Gastroesophageal sphincter (tissue), 4 donors: ENCODE data around the gene DEAF1. TPM values are rescaled to one million over a fixed set of nuclear protein-coding genes. Genes with fewer than 3 reads are reported as not detected.

Experiments
- ATAC-seq: fragments of 150-250 bp; one replicate; pipeline ENCODE4 v1.9.1; 2016; ENCODE audit warnings: mild to moderate bottlenecking, moderate library complexity
- H3K27ac ChIP-seq, 4 donors: fragments of 200-600 bp; sonication (generic) in 3 of 4; 1 replicate in 3 of 4; 2 replicates in 1 of 4; pipeline ENCODE4 v1.5.1; 2016 to 2019
- H3K27me3 ChIP-seq: fragments of 200-600 bp; sonication (generic); one replicate; pipeline ENCODE4 v1.5.1; 2019
- H3K36me3 ChIP-seq, 2 donors: fragments of 200-600 bp; sonication (generic); one replicate each; pipeline ENCODE4 v1.5.1; 2019; ENCODE audit warnings: control low read depth in 1 of 2
- H3K4me1 ChIP-seq, 3 donors: fragments of 200-600 bp; sonication (generic); 1 replicate in 2 of 3; 2 replicates in 1 of 3; pipeline ENCODE4 v1.5.1; 2016 to 2019; ENCODE audit warnings: control low read depth in 2 of 3
- H3K4me3 ChIP-seq, 2 donors: fragments of 200-600 bp; sonication (generic); one replicate each; pipeline ENCODE4 v1.5.1; 2019; ENCODE audit warnings: mild to moderate bottlenecking in 1 of 2, moderate library complexity in 1 of 2
- H3K9me3 ChIP-seq, 3 donors: fragments of 200-600 bp; sonication (generic); one replicate each; pipeline ENCODE4 v1.5.1; 2017 to 2019; ENCODE audit warnings: control low read depth in 2 of 3
- CTCF ChIP-seq, 4 experiments: fragments of 200-600 bp in 2 of 4; fragments of 450-650 bp in 2 of 4; sonication (generic) in 1 of 4; IDR thresholded peaks; one replicate each; pipeline ENCODE4 v1.5.1; 2017 to 2019; ENCODE audit warnings: antibody characterized with exemption in 4 of 4, mild to moderate bottlenecking in 2 of 4, moderate library complexity in 2 of 4
- EP300 ChIP-seq: sonication (generic); formaldehyde crosslinking; IDR thresholded peaks from one replicate; pipeline ENCODE4 v1.6.1; 2017; ENCODE audit warnings: antibody characterized with exemption, mild to moderate bottlenecking
- POLR2A ChIP-seq, 2 donors: fragments of 450-650 bp; IDR thresholded peaks; one replicate each; pipeline ENCODE4 v1.6.1; 2017; ENCODE audit warnings: antibody characterized with exemption in 2 of 2, mild to moderate bottlenecking in 2 of 2, moderate library complexity in 1 of 2
- POLR2AphosphoS5 ChIP-seq: sonication (generic); formaldehyde crosslinking; IDR thresholded peaks from one replicate; pipeline ENCODE4 v1.6.1; 2017; ENCODE audit warnings: antibody characterized with exemption
- WGBS, 2 donors: methylation state at CpG; one replicate each; pipeline ENCODE4 v1.1.5; 2018; ENCODE audit warnings: low coverage in 1 of 2; 5-methylcytosine and 5-hydroxymethylcytosine counted together
- total RNA-seq, 4 donors: library from RNA; depleted of rRNA; stranded (reverse); fragments of >200 nt; gene quantifications; one replicate each; pipeline ENCODE4 v1.1.0, GENCODE V29; 2016

Gene DEAF1
- total RNA-seq, 4 donors from 2014 or later = 19.9 to 45.0 (median 35.0) TPM

GRCh38 chr11:660281-660680 is 34.7 kb downstream of the DEAF1 start:
- 60 to 75% methylated on average over 1 to 2 of the region's 19 CpGs for WGBS, 2 donors
- no peak overlapping the region for H3K27ac ChIP-seq
- H3K36me3 ChIP-seq = peaks cover 0 to 70% of the 10 kb centered on the region in 2 donors
- no peak for TF ChIP-seq EP300
- TF ChIP-seq POLR2AphosphoS5 = no peak
- no peak for TF ChIP-seq CTCF (IDR thresholded peaks at IDR 0.05)
- TF ChIP-seq POLR2A (IDR thresholded peaks at IDR 0.05) = no peak
- no peak overlapping the region for H3K4me3 ChIP-seq
- H3K27me3 ChIP-seq = no peaks in the 10 kb centered on the region
- H3K4me1 ChIP-seq = peaks cover 0 to 7% (median 0%) of the 10 kb centered on the region in 3 donors
- ATAC-seq = no peak
- no peaks in the 10 kb centered on the region for H3K9me3 ChIP-seq

GRCh38 chr11:659532-660085 is 35.4 kb downstream of the DEAF1 start:
- 85 to 86% methylated on average over 6 to 7 of the region's 16 CpGs for WGBS, 2 donors
- TF ChIP-seq CTCF (IDR thresholded peaks at IDR 0.05) = no peak
- no peak for TF ChIP-seq POLR2A (IDR thresholded peaks at IDR 0.05)
- no peak for TF ChIP-seq POLR2AphosphoS5
- no peak for TF ChIP-seq EP300
- Histone ChIP-seq H3K4me1 (peaks cover 0 to 4% (median 0%) of the 10 kb centered on the region in 3 donors), H3K4me3 (no peak overlapping the region), H3K27me3 (no peaks in the 10 kb centered on the region), H3K27ac (no peak overlapping the region), H3K9me3 (no peaks in the 10 kb centered on the region), H3K36me3 (peaks cover 0 to 75% of the 10 kb centered on the region in 2 donors)
- ATAC-seq = no peak

GRCh38 chr11:657691-658126 is 37.3 kb downstream of the DEAF1 start:
- no peak overlapping the region for H3K27ac ChIP-seq
- TF ChIP-seq CTCF (IDR thresholded peaks at IDR 0.05) = no peak
- TF ChIP-seq EP300 = no peak
- TF ChIP-seq POLR2AphosphoS5 = no peak
- H3K4me1 ChIP-seq = peaks cover 0 to 1% (median 0%) of the 10 kb centered on the region in 3 donors
- WGBS, 2 donors = 60 to 86% methylated on average over 3 to 8 of the region's 14 CpGs
- H3K36me3 ChIP-seq = peaks cover 0 to 83% of the 10 kb centered on the region in 2 donors
- ATAC-seq = no peak
- no peaks in the 10 kb centered on the region for H3K9me3 ChIP-seq
- no peak overlapping the region for H3K4me3 ChIP-seq
- no peaks in the 10 kb centered on the region for H3K27me3 ChIP-seq

GRCh38 chr11:656866-657265 is 38.2 kb downstream of the DEAF1 start:
- Histone ChIP-seq H3K27ac (no peak overlapping the region), H3K9me3 (no peaks in the 10 kb centered on the region), H3K4me3 (no peak overlapping the region), H3K36me3 (peaks cover 0 to 78% of the 10 kb centered on the region in 2 donors), H3K4me1 (no peaks in the 10 kb centered on the region), H3K27me3 (no peaks in the 10 kb centered on the region)
- TF ChIP-seq EP300 (no peak), CTCF (IDR thresholded peaks at IDR 0.05) (no peak), POLR2A (IDR thresholded peaks at IDR 0.05) (no peak)
- WGBS, 2 donors = 33% methylated on average over 1 of the region's 7 CpGs; no CpG with 5 or more reads in 1 of the 2 donors
- no peak for ATAC-seq

GRCh38 chr11:656426-656825 is 38.6 kb downstream of the DEAF1 start:
- ATAC-seq = no peak
- Histone ChIP-seq H3K9me3 (no peaks in the 10 kb centered on the region), H3K4me3 (no peak overlapping the region), H3K4me1 (no peaks in the 10 kb centered on the region), H3K27me3 (no peaks in the 10 kb centered on the region), H3K27ac (no peak overlapping the region), H3K36me3 (peaks cover 0 to 77% of the 10 kb centered on the region in 2 donors)
- 87 to 100% methylated on average over 2 to 3 of the region's 14 CpGs for WGBS, 2 donors
- no peak for TF ChIP-seq EP300
- no peak for TF ChIP-seq POLR2A (IDR thresholded peaks at IDR 0.05)
- TF ChIP-seq POLR2AphosphoS5 = no peak
- no peak for TF ChIP-seq CTCF (IDR thresholded peaks at IDR 0.05)
